K562 (cell line): ENCODE measurements around the gene C10orf71. TPM values are rescaled to one million over a fixed set of nuclear protein-coding genes. Genes with fewer than 3 reads are reported as not detected.
A peak's percentile ranks its signal among the peaks of the same experiment; 100 is the strongest.

ENCODE experiments used
- CREB5 ChIP-seq: fragments of 250-450 bp; sonication (Bioruptor Pico); IDR thresholded peaks from 2 replicates; pipeline ENCODE4 v1.5.0; 2020; ENCODE audit warnings: mild to moderate bottlenecking
- ERF ChIP-seq: fragments of 450-650 bp; formaldehyde crosslinking; IDR thresholded peaks from 2 replicates; pipeline ENCODE4 v1.4.0; 2020; ENCODE audit warnings: mild to moderate bottlenecking, mixed read lengths
- FIP1L1 ChIP-seq: fragments of 200-400 bp; formaldehyde crosslinking; IDR thresholded peaks from 2 replicates; pipeline ENCODE4 v1.6.1; 2018; ENCODE audit warnings: mild to moderate bottlenecking, low read depth, low read length; ENCODE audit not compliant: poor library complexity, severe bottlenecking
- MCM2 ChIP-seq: fragments of 450-650 bp; IDR thresholded peaks from 2 replicates; pipeline ENCODE4 v1.6.1; 2017; ENCODE audit warnings: low read depth, mild to moderate bottlenecking
- MTA2 ChIP-seq: fragments of 450-650 bp; IDR thresholded peaks from 2 replicates; pipeline ENCODE4 v1.6.1; 2016; ENCODE audit warnings: low read depth
- NCOA1 ChIP-seq: fragments of 450-650 bp; IDR thresholded peaks from 2 replicates; pipeline ENCODE4 v1.6.1; 2016; ENCODE audit warnings: low read depth
- NFE2L1 ChIP-seq: fragments of 450-650 bp; IDR thresholded peaks from 2 replicates; pipeline ENCODE4 v1.6.1; 2016; ENCODE audit warnings: missing genetic modification characterization, low read depth, mild to moderate bottlenecking, missing compliant biosample characterization, moderate library complexity, borderline replicate concordance
- POLR2H ChIP-seq: IDR thresholded peaks from 2 replicates; pipeline ENCODE4 v1.6.1; 2016; ENCODE audit warnings: missing genetic modification characterization, low read depth, mild to moderate bottlenecking, control low read depth, missing compliant biosample characterization, moderate library complexity
- PREB ChIP-seq: sonication (generic); formaldehyde crosslinking; IDR thresholded peaks from 2 replicates; pipeline ENCODE4 v1.8.1; 2023; ENCODE audit warnings: mild to moderate bottlenecking, missing genetic modification reagents
- RBM22 ChIP-seq: fragments of 200-400 bp; formaldehyde crosslinking; IDR thresholded peaks from 2 replicates; pipeline ENCODE4 v1.6.1; 2018; ENCODE audit warnings: low read length, low read depth; ENCODE audit not compliant: poor library complexity, severe bottlenecking
- RNF219 ChIP-seq: fragments of 250-450 bp; sonication (Bioruptor Pico); IDR thresholded peaks from 2 replicates; pipeline ENCODE4 v1.5.0; 2022; ENCODE audit warnings: mild to moderate bottlenecking
- SRSF1 ChIP-seq: fragments of 200-400 bp; formaldehyde crosslinking; IDR thresholded peaks from 2 replicates; pipeline ENCODE4 v1.6.1; 2017; ENCODE audit warnings: mild to moderate bottlenecking, low read depth, low read length, moderate library complexity
- TAF15 ChIP-seq: fragments of 200-400 bp; formaldehyde crosslinking; IDR thresholded peaks from 2 replicates; pipeline ENCODE4 v1.6.1; 2017; ENCODE audit warnings: mild to moderate bottlenecking, low read depth, low read length, moderate library complexity
- TEAD4 ChIP-seq, 2 experiments: sonication (generic) in 1 of 2; formaldehyde crosslinking in 1 of 2; IDR thresholded peaks; 2 replicates each; pipeline versions ENCODE4 v1.6.1 to v1.8.0; 2012 to 2022; ENCODE audit warnings: borderline replicate concordance in 1 of 2, inconsistent platforms in 1 of 2, low read length in 1 of 2, mild to moderate bottlenecking in 1 of 2, missing genetic modification reagents in 1 of 2
- TFE3 ChIP-seq: fragments of 450-650 bp; formaldehyde crosslinking; IDR thresholded peaks from 2 replicates; pipeline ENCODE4 v1.4.0; 2020; ENCODE audit warnings: mild to moderate bottlenecking, mixed read lengths
- ZNF133 ChIP-seq: fragments of 250-450 bp; sonication (Bioruptor Pico); IDR thresholded peaks from 2 replicates; pipeline ENCODE4 v1.4.0; 2020; ENCODE audit warnings: mild to moderate bottlenecking
- ZNF143 ChIP-seq: sonication (generic); formaldehyde crosslinking; IDR thresholded peaks from 2 replicates; pipeline ENCODE4 v1.9.0; 2022; ENCODE audit warnings: mild to moderate bottlenecking, missing genetic modification reagents
- ZNF184 ChIP-seq: sonication (generic); formaldehyde crosslinking; IDR thresholded peaks from 2 replicates; pipeline ENCODE4 v1.5.0; 2020; ENCODE audit warnings: missing genetic modification reagents
- ZNF395 ChIP-seq: fragments of 200-800 bp; sonication (Bioruptor generic); IDR thresholded peaks from 2 replicates; pipeline ENCODE4 v1.6.1; 2017; ENCODE audit warnings: missing genetic modification characterization, missing compliant biosample characterization
- polyA plus RNA-seq, 8 experiments: library from polyadenylated mRNA; depleted of rRNA in 4 of 8; stranded (reverse) in 5 of 8; unstranded in 3 of 8; fragments of >200 nt; fragmentation: Nextera tagmentation in 2 of 8; fragmentation: Illumina TruSeq in 1 of 8; extraction: Ambion mirVana in 2 of 8; extraction: Trizol in 1 of 8; gene quantifications; 2 replicates each; pipeline versions ENCODE4 v1.2.1 to v1.2.3, GENCODE V29; 2011 to 2014; ENCODE audit warnings: inconsistent platforms in 1 of 8, missing spikeins in 1 of 8
- total RNA-seq, 7 experiments: library from RNA; depleted of rRNA in 6 of 7; stranded (reverse); fragments of >200 nt in 6 of 7; fragmentation: Illumina TruSeq in 2 of 7; extraction: Trizol in 2 of 7; gene quantifications; 2 replicates each; pipeline versions ENCODE4 v1.2.1 to v1.2.3, GENCODE V29; 2011 to 2021; ENCODE audit warnings: low replicate concordance in 1 of 7

Gene C10orf71
- total and polyA plus RNA-seq, 9 of the 15 experiments (the other 6 are each of a cell fraction or from before 2014, with no cell fraction given), result 0.06 to 4.5 (median 1.3) TPM

GRCh38 chr10:49300140-49300974 is 1.4 kb downstream of the C10orf71 start (continued):
- TF ChIP-seq MCM2, result no peak
- no peak for TF ChIP-seq ZNF184 (CRISPR knock-in tag)
- peak; percentile 83 for TF ChIP-seq ZNF395 (CRISPR knock-in tag)
- no peak for TF ChIP-seq PREB
- peak; percentile 64; the same call in 1 of the 2 replicates for TF ChIP-seq POLR2H (tag)
- no peak for TF ChIP-seq RBM22
- TF ChIP-seq TEAD4 (IDR thresholded peaks at IDR 0.05; ENCODE audit: low read length), result peak; percentile 93
- no peak for TF ChIP-seq TEAD4 (CRISPR knock-in tag; IDR thresholded peaks at IDR 0.05; ENCODE audit: borderline replicate concordance)
- no peak for TF ChIP-seq SRSF1
- TF ChIP-seq TFE3 (CRISPR knock-in tag), result no peak
- no peak for TF ChIP-seq ZNF133 (CRISPR knock-in tag)
- TF ChIP-seq CREB5 (CRISPR knock-in tag), result no peak
- no peak for TF ChIP-seq TAF15
- TF ChIP-seq NCOA1, result peak; percentile 85; the same call in 1 of the 2 replicates
- TF ChIP-seq RNF219 (CRISPR knock-in tag), result no peak
- TF ChIP-seq FIP1L1, result no peak
- peak; percentile 86 for TF ChIP-seq MTA2
- no peak; the same call in 1 of the 2 replicates for TF ChIP-seq ERF
- TF ChIP-seq ZNF143 (CRISPR knock-in tag), result no peak
- TF ChIP-seq NFE2L1, result no peak
